Upper lobe of left lung (tissue), 6 donors: ENCODE data around the gene MEGF6. TPM values are rescaled to one million over a fixed set of nuclear protein-coding genes. Genes with fewer than 3 reads are reported as not detected.

Experiments
- ATAC-seq, 2 donors: fragments of 200-7000 bp; cut with Tn5 transposase; one replicate each; pipeline ENCODE4 v1.9.1; 2022; ENCODE audit warnings: mild to moderate bottlenecking in 2 of 2, moderate library complexity in 2 of 2; ENCODE audit not compliant: low FRiP score in 2 of 2
- DNase-seq, 2 donors: peaks; one replicate each; pipeline ENCODE4 v3.0.0-alpha.2; 2019 to 2020
- H3K27ac ChIP-seq, 4 donors: fragments of 200-600 bp; sonication (generic); one replicate each; pipeline ENCODE4 v1.5.1; 2016 to 2019
- H3K27me3 ChIP-seq, 4 donors: fragments of 200-600 bp; sonication (generic); one replicate each; pipeline ENCODE4 v1.5.1; 2017 to 2019
- H3K36me3 ChIP-seq, 4 donors: fragments of 200-600 bp; sonication (generic); one replicate each; pipeline ENCODE4 v1.5.1; 2016 to 2019
- H3K4me1 ChIP-seq, 4 donors: fragments of 200-600 bp; sonication (generic); one replicate each; pipeline ENCODE4 v1.5.1; 2018 to 2019
- H3K4me3 ChIP-seq, 4 donors: fragments of 200-600 bp; sonication (generic); one replicate each; pipeline ENCODE4 v1.5.1; 2017 to 2019; ENCODE audit warnings: mild to moderate bottlenecking in 2 of 4, moderate library complexity in 1 of 4
- H3K9me3 ChIP-seq, 4 donors: fragments of 200-600 bp; sonication (generic); one replicate each; pipeline ENCODE4 v1.5.1; 2018 to 2019
- CTCF ChIP-seq, 6 experiments: fragments of 450-650 bp in 4 of 6; fragments of 200-600 bp in 2 of 6; sonication (generic) in 2 of 6; IDR thresholded peaks; one replicate each; pipeline ENCODE4 v1.5.1; 2016 to 2019; ENCODE audit warnings: antibody characterized with exemption in 6 of 6
- EP300 ChIP-seq, 4 donors: sonication (generic); formaldehyde crosslinking; IDR thresholded peaks; one replicate each; pipeline ENCODE4 v1.5.1; 2017; ENCODE audit warnings: antibody characterized with exemption in 4 of 4, control low read depth in 2 of 4
- POLR2A ChIP-seq, 4 donors: fragments of 450-650 bp; IDR thresholded peaks; one replicate each; pipeline ENCODE4 v1.5.1; 2016 to 2017; ENCODE audit warnings: antibody characterized with exemption in 4 of 4, mild to moderate bottlenecking in 2 of 4
- POLR2AphosphoS5 ChIP-seq, 2 donors: sonication (generic); formaldehyde crosslinking; IDR thresholded peaks; one replicate each; pipeline ENCODE4 v1.5.1; 2017; ENCODE audit warnings: antibody characterized with exemption in 2 of 2
- WGBS, 2 donors: methylation state at CpG; one replicate each; pipeline ENCODE4 v1.1.5; 2017 to 2018; 5-methylcytosine and 5-hydroxymethylcytosine counted together
- total RNA-seq, 6 donors: library from RNA; depleted of rRNA in 4 of 6; stranded (reverse); fragments of >200 nt in 4 of 6; gene quantifications; one replicate each; pipeline versions ENCODE4 v1.1.0 to v1.2.1, GENCODE V29; 2016 to 2021
- donor health status: DM: no; HTN: no; CAD: no; lungs with moderate emphysema.
- donor health status: DM: no; HTN: yes; CAD: no; lungs with severe emphysema.

Gene MEGF6
- total RNA-seq, 6 donors from 2014 or later: 23.8 to 128 (median 83.5) TPM

GRCh38 chr1:3510136-3510955, 101.0 kb downstream of the MEGF6 start:
- H3K4me3 ChIP-seq: no peak overlapping the region
- ATAC-seq (no peak), DNase-seq (peak in 1 of 2 donors; percentile 80)
- peaks cover 0 to 1% (median under 1%) of the 10 kb centered on the region in 4 donors for H3K4me1 ChIP-seq
- WGBS, 2 donors: 92 to 93% methylated on average over 13 to 28 of the region's 32 CpGs
- no peak overlapping the region for H3K27ac ChIP-seq
- H3K9me3 ChIP-seq: no peaks in the 10 kb centered on the region
- H3K27me3 ChIP-seq: no peaks in the 10 kb centered on the region
- H3K36me3 ChIP-seq: peaks cover 0 to 27% (median 12%) of the 10 kb centered on the region in 4 donors
- TF ChIP-seq POLR2AphosphoS5 (IDR thresholded peaks at IDR 0.05): no peak
- TF ChIP-seq POLR2A (IDR thresholded peaks at IDR 0.05): no peak
- TF ChIP-seq CTCF (IDR thresholded peaks at IDR 0.05): no peak
- TF ChIP-seq EP300 (IDR thresholded peaks at IDR 0.05): no peak

GRCh38 chr1:3509721-3510120, 101.6 kb downstream of the MEGF6 start:
- Histone ChIP-seq H3K27ac (no peak overlapping the region), H3K36me3 (peaks cover 0 to 31% (median 13%) of the 10 kb centered on the region in 4 donors), H3K9me3 (no peaks in the 10 kb centered on the region), H3K4me1 (peaks cover 0 to 7% (median 6%) of the 10 kb centered on the region in 4 donors), H3K4me3 (no peak overlapping the region), H3K27me3 (no peaks in the 10 kb centered on the region)
- TF ChIP-seq POLR2A (IDR thresholded peaks at IDR 0.05) (no peak), CTCF (IDR thresholded peaks at IDR 0.05) (no peak)
- no peak for ATAC-seq
- 86 to 97% methylated on average over 13 to 15 of the region's 21 CpGs for WGBS, 2 donors
- DNase-seq: peak in 1 of 2 donors; percentile 80

GRCh38 chr1:3508757-3509415, 102.4 kb downstream of the MEGF6 start:
- no peaks in the 10 kb centered on the region for H3K27me3 ChIP-seq
- H3K4me1 ChIP-seq: peaks cover 0 to 16% (median 10%) of the 10 kb centered on the region in 4 donors
- H3K4me3 ChIP-seq: no peak overlapping the region
- TF ChIP-seq CTCF (IDR thresholded peaks at IDR 0.05) (no peak), POLR2A (IDR thresholded peaks at IDR 0.05) (no peak), EP300 (IDR thresholded peaks at IDR 0.05) (no peak), POLR2AphosphoS5 (IDR thresholded peaks at IDR 0.05) (no peak)
- peaks cover 0 to 27% (median 13%) of the 10 kb centered on the region in 4 donors for H3K36me3 ChIP-seq
- ATAC-seq (no peak), DNase-seq (peak in 1 of 2 donors; percentile 65)
- H3K27ac ChIP-seq: no peak overlapping the region
- H3K9me3 ChIP-seq: no peaks in the 10 kb centered on the region
- 92 to 100% methylated on average over 1 to 33 of the region's 33 CpGs for WGBS, 2 donors

GRCh38 chr1:3507636-3508275, 103.6 kb downstream of the MEGF6 start:
- H3K27ac ChIP-seq: no peak overlapping the region
- H3K4me1 ChIP-seq: peaks cover 0 to 17% (median 10%) of the 10 kb centered on the region in 4 donors
- no peaks in the 10 kb centered on the region for H3K9me3 ChIP-seq
- H3K27me3 ChIP-seq: no peaks in the 10 kb centered on the region
- peaks cover 0 to 27% (median 13%) of the 10 kb centered on the region in 4 donors for H3K36me3 ChIP-seq
- DNase-seq (peak in 1 of 2 donors; percentile 53), ATAC-seq (no peak)
- TF ChIP-seq POLR2AphosphoS5 (IDR thresholded peaks at IDR 0.05) (no peak), CTCF (IDR thresholded peaks at IDR 0.05) (no peak), EP300 (IDR thresholded peaks at IDR 0.05) (no peak), POLR2A (IDR thresholded peaks at IDR 0.05) (no peak)
- WGBS, 2 donors: 89 to 94% methylated on average over 10 to 11 of the region's 11 CpGs
- no peak overlapping the region for H3K4me3 ChIP-seq
